K562 (cell line): ENCODE data around the gene NCKAP1. TPM values are rescaled to one million over a fixed set of nuclear protein-coding genes. Genes with fewer than 3 reads are reported as not detected.

Experiments
- CBX1 ChIP-seq: sonication (generic); IDR thresholded peaks from 2 replicates; pipeline ENCODE4 v1.6.1; 2016; ENCODE audit warnings: antibody characterized with exemption, low read depth, mild to moderate bottlenecking
- CHD2 ChIP-seq: IDR thresholded peaks from 2 replicates; pipeline ENCODE4 v1.6.1; 2011; ENCODE audit warnings: low read depth, low read length
- ELF4 ChIP-seq: fragments of 450-650 bp; formaldehyde crosslinking; IDR thresholded peaks from 2 replicates; pipeline ENCODE4 v1.4.0; 2022; ENCODE audit warnings: missing genetic modification characterization
- HDAC3 ChIP-seq: fragments of 450-650 bp; IDR thresholded peaks from 2 replicates; pipeline ENCODE4 v1.6.1; 2018; ENCODE audit warnings: borderline replicate concordance, mild to moderate bottlenecking, moderate library complexity; ENCODE audit not compliant: partially characterized antibody
- HNRNPK ChIP-seq: fragments of 200-400 bp; formaldehyde crosslinking; IDR thresholded peaks from one replicate; pipeline ENCODE4 v1.6.1; 2018; ENCODE audit warnings: mild to moderate bottlenecking, low read depth, low read length; ENCODE audit not compliant: poor library complexity, severe bottlenecking
- IFI16 ChIP-seq: fragments of 250-450 bp; sonication (Bioruptor Pico); IDR thresholded peaks from 2 replicates; pipeline ENCODE4 v2.1.2; 2022; ENCODE audit warnings: mild to moderate bottlenecking, inconsistent platforms
- KLF6 ChIP-seq: fragments of 250-450 bp; sonication (Bioruptor Pico); IDR thresholded peaks from 2 replicates; pipeline ENCODE4 v1.4.0; 2020; ENCODE audit warnings: mild to moderate bottlenecking, moderate library complexity, borderline replicate concordance
- MAFK ChIP-seq: IDR thresholded peaks from 2 replicates; pipeline ENCODE4 v1.6.1; 2011; ENCODE audit warnings: low read length, improper control_type of control experiment
- NBN ChIP-seq: fragments of 450-650 bp; IDR thresholded peaks from 2 replicates; pipeline ENCODE4 v1.6.1; 2016; ENCODE audit warnings: low read depth, mild to moderate bottlenecking
- SIN3B ChIP-seq: fragments of 450-650 bp; IDR thresholded peaks from 2 replicates; pipeline ENCODE4 v1.6.1; 2017; ENCODE audit warnings: low read depth, mild to moderate bottlenecking, moderate library complexity
- TEAD2 ChIP-seq: fragments of 450-650 bp; IDR thresholded peaks from 2 replicates; pipeline ENCODE4 v1.6.1; 2016; ENCODE audit warnings: missing genetic modification characterization, control low read depth, missing compliant biosample characterization
- XRCC4 ChIP-seq: IDR thresholded peaks from one replicate; pipeline ENCODE4 v1.6.1; 2011; ENCODE audit not compliant: insufficient read depth, insufficient read length; ENCODE audit errors: extremely low read depth
- polyA plus RNA-seq, 8 experiments: library from polyadenylated mRNA; depleted of rRNA in 4 of 8; stranded (reverse) in 5 of 8; unstranded in 3 of 8; fragments of >200 nt; fragmentation: Nextera tagmentation in 2 of 8; fragmentation: Illumina TruSeq in 1 of 8; extraction: Ambion mirVana in 2 of 8; extraction: Trizol in 1 of 8; gene quantifications; 2 replicates each; pipeline versions ENCODE4 v1.2.1 to v1.2.3, GENCODE V29; 2011 to 2014; ENCODE audit warnings: inconsistent platforms in 1 of 8, missing spikeins in 1 of 8
- total RNA-seq, 7 experiments: library from RNA; depleted of rRNA in 6 of 7; stranded (reverse); fragments of >200 nt in 6 of 7; fragmentation: Illumina TruSeq in 2 of 7; extraction: Trizol in 2 of 7; gene quantifications; 2 replicates each; pipeline versions ENCODE4 v1.2.1 to v1.2.3, GENCODE V29; 2011 to 2021; ENCODE audit warnings: low replicate concordance in 1 of 7
- TF ChIP-seq, protein P1 (sequence below), 2 experiments: fragments of 450-650 bp; IDR thresholded peaks; 2 replicates each; pipeline ENCODE4 v1.6.1; 2016
- TF ChIP-seq, protein P2 (sequence below): IDR thresholded peaks from 2 replicates; pipeline ENCODE4 v1.6.1; 2014; ENCODE audit warnings: antibody characterized with exemption
- TF ChIP-seq, protein P3 (sequence below), 2 experiments: IDR thresholded peaks; 2 replicates each; pipeline ENCODE4 v1.6.1; 2011; ENCODE audit warnings: borderline replicate concordance in 1 of 2, control low read depth in 1 of 2, low read depth in 1 of 2, low read length in 1 of 2, mild to moderate bottlenecking in 1 of 2, mixed read lengths in 1 of 2, moderate library complexity in 1 of 2; ENCODE audit not compliant: insufficient read depth in 1 of 2, insufficient read length in 1 of 2, poor library complexity in 1 of 2, severe bottlenecking in 1 of 2; ENCODE audit errors: extremely low read depth in 1 of 2
- TF ChIP-seq, protein P4 (sequence below): fragments of 450-650 bp; formaldehyde crosslinking; IDR thresholded peaks from 2 replicates; pipeline ENCODE4 v1.4.0; 2020; ENCODE audit warnings: mild to moderate bottlenecking, moderate library complexity
- TF ChIP-seq, protein P5 (sequence below), 2 experiments: fragments of 200-800 bp in 1 of 2; sonication (Bioruptor generic) in 1 of 2; sonication (generic) in 1 of 2; formaldehyde crosslinking in 1 of 2; IDR thresholded peaks in 1 of 2; conservative IDR thresholded peaks in 1 of 2; 2 replicates each; pipeline versions ENCODE4 v1.5.0 to v1.6.1; 2016 to 2020; ENCODE audit warnings: missing compliant biosample characterization in 1 of 2, missing genetic modification characterization in 1 of 2, missing genetic modification reagents in 1 of 2

Gene NCKAP1
- total and polyA plus RNA-seq, 9 of the 15 experiments (the other 6 are each of a cell fraction or from before 2014, with no cell fraction given): 34.0 to 153 (median 88.7) TPM

DNA sequence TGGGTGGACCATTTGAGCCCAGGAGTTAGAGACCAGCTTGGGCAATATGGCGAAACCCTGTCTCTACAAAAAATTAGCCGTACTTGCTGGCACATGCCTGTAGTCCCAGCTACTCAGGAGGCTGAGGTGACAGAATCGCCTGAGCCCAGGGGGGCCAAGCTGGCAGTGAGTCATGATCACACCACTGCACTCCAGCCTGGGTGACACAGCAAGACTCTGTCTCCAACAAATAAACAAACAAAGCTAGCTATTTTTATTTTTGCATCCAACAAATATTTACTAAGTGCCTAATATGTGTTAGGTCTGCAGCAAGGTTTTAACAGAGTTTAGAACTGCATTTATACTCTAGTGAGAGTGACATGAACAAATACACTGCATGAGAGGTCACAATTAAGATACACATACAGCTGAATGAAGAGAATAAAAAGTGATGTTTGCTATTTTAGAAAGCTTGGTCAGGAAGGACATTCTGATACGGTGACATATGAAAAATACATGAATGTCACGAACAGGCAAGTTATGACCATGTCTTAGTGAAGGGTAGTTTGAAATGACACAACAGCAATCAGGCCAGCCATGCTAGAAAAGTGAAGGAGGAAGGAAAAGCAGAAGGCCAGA, 88.6 kb downstream of the NCKAP1 start (continued):
- TF ChIP-seq, protein P1, sequence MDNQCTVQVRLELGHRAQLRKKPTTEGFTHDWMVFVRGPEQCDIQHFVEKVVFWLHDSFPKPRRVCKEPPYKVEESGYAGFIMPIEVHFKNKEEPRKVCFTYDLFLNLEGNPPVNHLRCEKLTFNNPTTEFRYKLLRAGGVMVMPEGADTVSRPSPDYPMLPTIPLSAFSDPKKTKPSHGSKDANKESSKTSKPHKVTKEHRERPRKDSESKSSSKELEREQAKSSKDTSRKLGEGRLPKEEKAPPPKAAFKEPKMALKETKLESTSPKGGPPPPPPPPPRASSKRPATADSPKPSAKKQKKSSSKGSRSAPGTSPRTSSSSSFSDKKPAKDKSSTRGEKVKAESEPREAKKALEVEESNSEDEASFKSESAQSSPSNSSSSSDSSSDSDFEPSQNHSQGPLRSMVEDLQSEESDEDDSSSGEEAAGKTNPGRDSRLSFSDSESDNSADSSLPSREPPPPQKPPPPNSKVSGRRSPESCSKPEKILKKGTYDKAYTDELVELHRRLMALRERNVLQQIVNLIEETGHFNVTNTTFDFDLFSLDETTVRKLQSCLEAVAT (IDR thresholded peaks at IDR 0.05): 0 out of 4 replicates have a peak, but pooled peaks of 1 of the 2 experiments have one; percentile 25
- no peak for TF ChIP-seq KLF6 (CRISPR knock-in tag)
- no peak for TF ChIP-seq HNRNPK
- TF ChIP-seq HDAC3: no peak
- TF ChIP-seq, protein P2, sequence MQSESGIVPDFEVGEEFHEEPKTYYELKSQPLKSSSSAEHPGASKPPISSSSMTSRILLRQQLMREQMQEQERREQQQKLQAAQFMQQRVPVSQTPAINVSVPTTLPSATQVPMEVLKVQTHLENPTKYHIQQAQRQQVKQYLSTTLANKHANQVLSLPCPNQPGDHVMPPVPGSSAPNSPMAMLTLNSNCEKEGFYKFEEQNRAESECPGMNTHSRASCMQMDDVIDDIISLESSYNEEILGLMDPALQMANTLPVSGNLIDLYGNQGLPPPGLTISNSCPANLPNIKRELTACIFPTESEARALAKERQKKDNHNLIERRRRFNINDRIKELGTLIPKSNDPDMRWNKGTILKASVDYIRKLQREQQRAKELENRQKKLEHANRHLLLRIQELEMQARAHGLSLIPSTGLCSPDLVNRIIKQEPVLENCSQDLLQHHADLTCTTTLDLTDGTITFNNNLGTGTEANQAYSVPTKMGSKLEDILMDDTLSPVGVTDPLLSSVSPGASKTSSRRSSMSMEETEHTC: peak; percentile 79
- no peak for TF ChIP-seq XRCC4
- TF ChIP-seq CBX1: no peak
- TF ChIP-seq MAFK: peak; percentile 66; the same call in 1 of the 2 replicates
- peak; percentile 59; the same call in 1 of the 2 replicates for TF ChIP-seq IFI16 (CRISPR knock-in tag)
- TF ChIP-seq, protein P3, sequence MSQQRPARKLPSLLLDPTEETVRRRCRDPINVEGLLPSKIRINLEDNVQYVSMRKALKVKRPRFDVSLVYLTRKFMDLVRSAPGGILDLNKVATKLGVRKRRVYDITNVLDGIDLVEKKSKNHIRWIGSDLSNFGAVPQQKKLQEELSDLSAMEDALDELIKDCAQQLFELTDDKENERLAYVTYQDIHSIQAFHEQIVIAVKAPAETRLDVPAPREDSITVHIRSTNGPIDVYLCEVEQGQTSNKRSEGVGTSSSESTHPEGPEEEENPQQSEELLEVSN (IDR thresholded peaks at IDR 0.05; ENCODE audit: borderline replicate concordance in 1 of 2, extremely low read depth in 1 of 2, insufficient read depth in 1 of 2, insufficient read length in 1 of 2, low read depth in 1 of 2, low read length in 1 of 2, poor library complexity in 1 of 2, severe bottlenecking in 1 of 2): peak in 1 of 2 experiments; percentile 46
- no peak for TF ChIP-seq TEAD2
- TF ChIP-seq ELF4 (CRISPR knock-in tag): peak; percentile 52; the same call in 1 of the 2 replicates
- TF ChIP-seq SIN3B: no peak
- no peak for TF ChIP-seq CHD2
- no peak for TF ChIP-seq NBN
- TF ChIP-seq, protein P4, sequence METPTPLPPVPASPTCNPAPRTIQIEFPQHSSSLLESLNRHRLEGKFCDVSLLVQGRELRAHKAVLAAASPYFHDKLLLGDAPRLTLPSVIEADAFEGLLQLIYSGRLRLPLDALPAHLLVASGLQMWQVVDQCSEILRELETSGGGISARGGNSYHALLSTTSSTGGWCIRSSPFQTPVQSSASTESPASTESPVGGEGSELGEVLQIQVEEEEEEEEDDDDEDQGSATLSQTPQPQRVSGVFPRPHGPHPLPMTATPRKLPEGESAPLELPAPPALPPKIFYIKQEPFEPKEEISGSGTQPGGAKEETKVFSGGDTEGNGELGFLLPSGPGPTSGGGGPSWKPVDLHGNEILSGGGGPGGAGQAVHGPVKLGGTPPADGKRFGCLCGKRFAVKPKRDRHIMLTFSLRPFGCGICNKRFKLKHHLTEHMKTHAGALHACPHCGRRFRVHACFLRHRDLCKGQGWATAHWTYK (CRISPR knock-in tag): 0 out of 2 replicates have a peak, but pooled peaks have one; percentile 36
- TF ChIP-seq, protein P5, sequence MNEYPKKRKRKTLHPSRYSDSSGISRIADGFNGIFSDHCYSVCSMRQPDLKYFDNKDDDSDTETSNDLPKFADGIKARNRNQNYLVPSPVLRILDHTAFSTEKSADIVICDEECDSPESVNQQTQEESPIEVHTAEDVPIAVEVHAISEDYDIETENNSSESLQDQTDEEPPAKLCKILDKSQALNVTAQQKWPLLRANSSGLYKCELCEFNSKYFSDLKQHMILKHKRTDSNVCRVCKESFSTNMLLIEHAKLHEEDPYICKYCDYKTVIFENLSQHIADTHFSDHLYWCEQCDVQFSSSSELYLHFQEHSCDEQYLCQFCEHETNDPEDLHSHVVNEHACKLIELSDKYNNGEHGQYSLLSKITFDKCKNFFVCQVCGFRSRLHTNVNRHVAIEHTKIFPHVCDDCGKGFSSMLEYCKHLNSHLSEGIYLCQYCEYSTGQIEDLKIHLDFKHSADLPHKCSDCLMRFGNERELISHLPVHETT (CRISPR knock-in tag; conservative IDR thresholded peaks at IDR 0.05 in 1 of 2, IDR thresholded peaks at IDR 0.05 in 1 of 2): peak in 1 of 2 experiments; percentile 51; a peak in 1 of 4 replicates
